ENCODE results near the gene CLSTN1. TPM values are rescaled to one million over a fixed set of nuclear protein-coding genes. Genes with fewer than 3 reads are reported as not detected.
A peak's percentile ranks its signal among the peaks of the same experiment; 100 is the strongest.

CLSTN1 gene
- total RNA-seq (2021; fragmentation: NEBNext Ultra II Directional; extraction: Animal tissue kit (Norgen Biotek cat#: 25700)): 97.4 and 99.0 TPM in 2 replicates
- polyA plus RNA-seq (2011; rRNA removed): 34.2 and 55.4 TPM in 2 replicates
- polyA plus RNA-seq (2011; cell fraction: cytosol; rRNA removed): 38.7 TPM
- 87.5 TPM for polyA plus RNA-seq (2011; cell fraction: nucleus; rRNA removed)
- polyA plus RNA-seq (2012, experiment 1 of 2): 78.7 to 109 TPM (median 97.3 TPM) in 4 replicates
- 84.4 TPM for polyA plus RNA-seq (2012, experiment 2 of 2)
- 126 TPM for polyA plus RNA-seq (2013, experiment 1 of 2)
- 110 TPM for polyA plus RNA-seq (2013, experiment 2 of 2)
- 42.8 and 45.5 TPM in 2 replicates for polyA minus RNA-seq (2011; rRNA and poly(A)+ RNA removed)
- polyA minus RNA-seq (2011; cell fraction: cytosol; rRNA and poly(A)+ RNA removed): 54.3 TPM
- polyA minus RNA-seq (2011; cell fraction: nucleus; rRNA and poly(A)+ RNA removed): 31.1 TPM
- long read RNA-seq, experiment 1, full-length matches to known transcripts: 2 of 66 reads
- long read RNA-seq, experiment 1, partial matches to known transcripts: 31 of 66 reads
- long read RNA-seq, experiment 1, other reads (novel, unspliced or antisense): 33 of 66 reads
- long read RNA-seq, experiment 2, partial matches to known transcripts: 1 of 6 reads
- long read RNA-seq, experiment 2, other reads (novel, unspliced or antisense): 5 of 6 reads

GRCh38 chr1:9823943-9824701, at the start of gene CLSTN1:
CLSTN1 (minus strand) TSS chr1:9823965; CDS start chr1:9823733, 232 bp downstream.
- FAIRE-seq: no peak
- Histone ChIP-seq H3K79me1 (ENCODE audit: low read depth, low read length) (no peaks in the 10 kb centered on the region; the same call in none of the 2 replicates), H4K8ac (ENCODE audit: extremely low read depth, insufficient read depth, low read length) (peak within 1 kb of the TSS; percentile 98), H2AK5ac (ENCODE audit: low read depth, low read length) (no peak within 1 kb of the TSS), H4K20me1 (replicated peaks in 1 of 2; ENCODE audit: control insufficient read depth in 1 of 2, insufficient read depth in 2 of 2, low read length in 2 of 2) (peaks cover 0 to 5% of the 10 kb centered on the region in 2 experiments), H3K56ac (replicated peaks; ENCODE audit: insufficient read length, low read depth, low read length) (peak within 1 kb of the TSS; percentile 48), H3K4me2 (ENCODE audit: insufficient read depth in 1 of 2, low read depth in 2 of 2, low read length in 2 of 2) (peak within 1 kb of the TSS; percentile 91 to 93), H4K91ac (replicated peaks; ENCODE audit: insufficient read length, low read length) (peak within 1 kb of the TSS; percentile 61), H3K36me3 (ENCODE audit: control insufficient read depth in 2 of 4, insufficient read depth in 4 of 4, low read length in 3 of 4) (no peaks in the 10 kb centered on the region), H3K9me3 (ENCODE audit: insufficient read depth in 2 of 2, low read depth in 1 of 2, low read length in 1 of 2) (no peaks in the 10 kb centered on the region), H3K9ac (replicated peaks in 1 of 4; ENCODE audit: extremely low read depth in 1 of 4, low read depth in 3 of 4, low read length in 3 of 4) (peak within 1 kb of the TSS; percentile 67 to 89 (median 74); a peak in 6 of 7 replicates), H3K27ac (ENCODE audit: low read depth, low read length) (no peak within 1 kb of the TSS; the same call in 1 of the 2 replicates), H3K23me2 (ENCODE audit: low read depth, low read length) (peaks cover 17% of the 10 kb centered on the region), H3K4me1 (replicated peaks in 1 of 4; ENCODE audit: control insufficient read depth in 3 of 4, insufficient read depth in 4 of 4, low read length in 3 of 4) (peaks cover 4 to 18% (median 13%) of the 10 kb centered on the region in 4 experiments), H3K23ac (ENCODE audit: insufficient read length) (no peak within 1 kb of the TSS), H2AFZ (ENCODE audit: low read length) (no peak within 1 kb of the TSS; the same call in 1 of the 2 replicates), H2BK20ac (ENCODE audit: low read length) (no peak within 1 kb of the TSS; the same call in 1 of the 2 replicates), H3K27me3 (replicated peaks in 1 of 4; ENCODE audit: control insufficient read depth in 3 of 4, extremely low read depth in 1 of 4, insufficient read depth in 3 of 4, low read length in 3 of 4) (peaks cover 0 to 15% (median 14%) of the 10 kb centered on the region in 4 experiments; a peak in 6 of 7 replicates), H3K4me3 (ENCODE audit: extremely low read depth in 1 of 4, insufficient read depth in 2 of 4, low read depth in 3 of 4, low read length in 4 of 4) (peak within 1 kb of the TSS; percentile 68 to 91 (median 86)), H2BK5ac (ENCODE audit: low read depth, low read length) (peak within 1 kb of the TSS; percentile 35; the same call in 1 of the 2 replicates), H2BK15ac (ENCODE audit: low read length) (no peak within 1 kb of the TSS; the same call in 1 of the 2 replicates), H3K4ac (replicated peaks; ENCODE audit: insufficient read length, low read depth, low read length) (no peak within 1 kb of the TSS), H3K79me2 (ENCODE audit: control insufficient read depth in 1 of 2, insufficient read depth in 2 of 2, low read length in 2 of 2) (peaks cover 6 to 41% of the 10 kb centered on the region in 2 experiments), H2BK120ac (replicated peaks; ENCODE audit: low read depth, low read length) (no peak within 1 kb of the TSS), H3K14ac (ENCODE audit: insufficient read length) (peak within 1 kb of the TSS; percentile 84), H4K5ac (ENCODE audit: insufficient read length, low read depth, low read length) (peak within 1 kb of the TSS; percentile 40), H2BK12ac (ENCODE audit: low read depth, low read length) (0 out of 2 replicates have a peak within 1 kb of the TSS, but pooled peaks have one; percentile 60), H3K18ac (ENCODE audit: extremely low read depth, low read length) (peak within 1 kb of the TSS; percentile 78)
- POLR2A ChIA-PET (ENCODE audit: partially characterized antibody): interaction anchor here (1.0 kb wide), 1 partner anchor 31 kb away, joined by 4 read pairs; no protein-coding TSS in a partner anchor
- CTCF ChIA-PET (ENCODE audit: partially characterized antibody): interaction anchor here (1.0 kb wide), 1 partner anchor 39 kb away, joined by 3 read pairs; no protein-coding TSS in a partner anchor
- 2% methylated on average over 16 of the region's 93 CpGs; no CpG with 5 or more reads in 1 of the 2 experiments for WGBS, 2 experiments (ENCODE audit: extremely low coverage in 1 of 2, insufficient coverage in 1 of 2, insufficient read length in 1 of 2, insufficient replicate concordance in 2 of 2, low coverage in 1 of 2, low lambda C conversion rate in 2 of 2, missing lambda C conversion rate in 1 of 2)
- DNase-seq (ENCODE audit: low read depth in 1 of 2, low spot score in 2 of 2): peak in 1 of 2 experiments; percentile 93
- TF ChIP-seq TAF1 (IDR thresholded peaks at IDR 0.05; ENCODE audit: low read depth, low read length) (no peak; the same call in 1 of the 2 replicates), GTF2F1 (IDR thresholded peaks at IDR 0.05; ENCODE audit: borderline replicate concordance, low read depth, low read length) (no peak), RFX5 (IDR thresholded peaks at IDR 0.05; ENCODE audit: borderline replicate concordance, low read depth, low read length) (no peak), YY1 (IDR thresholded peaks at IDR 0.05; ENCODE audit: low read depth, low read length) (peak; percentile 94), MAX (IDR thresholded peaks at IDR 0.05) (no peak), SIN3A (conservative IDR thresholded peaks at IDR 0.05 in 1 of 2, IDR thresholded peaks at IDR 0.05 in 1 of 2; ENCODE audit: low read depth in 1 of 2, low read length in 2 of 2) (peak in 1 of 2 experiments; percentile 53; a peak in 1 of 4 replicates), E2F6 (IDR thresholded peaks at IDR 0.05) (no peak; the same call in 1 of the 2 replicates)

Data from H1 (cell line).